ENCODE results near the gene GCLM.

GCLM gene

GRCh38 chr1:93847811-93848288 is 61.4 kb downstream of the GCLM start:
- DNase-seq (ENCODE audit: low read depth), result no peak
- TF ChIP-seq CTCF (IDR thresholded peaks at IDR 0.05; ENCODE audit: control insufficient read depth, insufficient read depth, low read depth, low read length, missing control alignments), result no peak

GRCh38 chr1:93846992-93847810 is 62.0 kb downstream of the GCLM start:
- TF ChIP-seq CTCF (IDR thresholded peaks at IDR 0.05; ENCODE audit: control insufficient read depth, insufficient read depth, low read depth, low read length, missing control alignments), result no peak
- peak overlapping the region; percentile 78 for H3K4me3 ChIP-seq (ENCODE audit: control insufficient read depth, low read depth, low read length)
- no peak for DNase-seq (ENCODE audit: low read depth)

More at GRCh38 chr1:93847811-93848288, 61.4 kb downstream of the GCLM start:
- peak overlapping the region; percentile 78 for H3K4me3 ChIP-seq (ENCODE audit: control insufficient read depth, low read depth, low read length)

- peak; percentile 42 for TF ChIP-seq CTCF (IDR thresholded peaks at IDR 0.05; ENCODE audit: control insufficient read depth, insufficient read depth, low read depth, low read length, missing control alignments)
- peak overlapping the region; percentile 78 for H3K4me3 ChIP-seq (ENCODE audit: control insufficient read depth, low read depth, low read length)
- no peak for DNase-seq (ENCODE audit: low read depth)
Measured at GRCh38 chr1:93846206-93846991, 62.8 kb downstream of the GCLM start.

- DNase-seq (ENCODE audit: low read depth), result no peak
- TF ChIP-seq CTCF (IDR thresholded peaks at IDR 0.05; ENCODE audit: control insufficient read depth, insufficient read depth, low read depth, low read length, missing control alignments), result no peak
Measured at GRCh38 chr1:93845538-93846205, 63.6 kb downstream of the GCLM start.

GRCh38 chr1:93844262-93845045 is 64.8 kb downstream of the GCLM start:
- no peak for DNase-seq (ENCODE audit: low read depth)
- H3K4me3 ChIP-seq (ENCODE audit: control insufficient read depth, low read depth, low read length), result no peak overlapping the region

More at GRCh38 chr1:93845538-93846205, 63.6 kb downstream of the GCLM start:
- peak overlapping the region; percentile 78 for H3K4me3 ChIP-seq (ENCODE audit: control insufficient read depth, low read depth, low read length)

More at GRCh38 chr1:93844262-93845045, 64.8 kb downstream of the GCLM start:
- peak; percentile 82 for TF ChIP-seq CTCF (IDR thresholded peaks at IDR 0.05; ENCODE audit: control insufficient read depth, insufficient read depth, low read depth, low read length, missing control alignments)

All from AG09309 (cell line).